ENCODE data around the gene IFI27L1. TPM values are rescaled to one million over a fixed set of nuclear protein-coding genes. Genes with fewer than 3 reads are reported as not detected.

Gene IFI27L1
- total RNA-seq, 1 donor from 2014 or later, result 30.0 TPM

- peaks cover 3% of the 10 kb centered on the region for H3K27me3 Mint-ChIP-seq (ENCODE audit: unreplicated experiment)
- no peak for TF ChIP-seq CTCF (IDR thresholded peaks at IDR 0.05)
- no peak overlapping the region for H3K27ac Mint-ChIP-seq (ENCODE audit: unreplicated experiment)
- no peak overlapping the region for H3K4me3 Mint-ChIP-seq (ENCODE audit: unreplicated experiment)
- H3K4me1 Mint-ChIP-seq (ENCODE audit: unreplicated experiment), result peaks cover 17% of the 10 kb centered on the region
- DNase-seq (ENCODE audit: extremely low spot score, unreplicated experiment), result peak; percentile 51
- H3K36me3 Mint-ChIP-seq (ENCODE audit: unreplicated experiment), result no peaks in the 10 kb centered on the region
- H3K9me3 Mint-ChIP-seq (ENCODE audit: unreplicated experiment), result no peaks in the 10 kb centered on the region
Measured at GRCh38 chr14:94127330-94127729, 46.2 kb downstream of the IFI27L1 start.

DNA sequence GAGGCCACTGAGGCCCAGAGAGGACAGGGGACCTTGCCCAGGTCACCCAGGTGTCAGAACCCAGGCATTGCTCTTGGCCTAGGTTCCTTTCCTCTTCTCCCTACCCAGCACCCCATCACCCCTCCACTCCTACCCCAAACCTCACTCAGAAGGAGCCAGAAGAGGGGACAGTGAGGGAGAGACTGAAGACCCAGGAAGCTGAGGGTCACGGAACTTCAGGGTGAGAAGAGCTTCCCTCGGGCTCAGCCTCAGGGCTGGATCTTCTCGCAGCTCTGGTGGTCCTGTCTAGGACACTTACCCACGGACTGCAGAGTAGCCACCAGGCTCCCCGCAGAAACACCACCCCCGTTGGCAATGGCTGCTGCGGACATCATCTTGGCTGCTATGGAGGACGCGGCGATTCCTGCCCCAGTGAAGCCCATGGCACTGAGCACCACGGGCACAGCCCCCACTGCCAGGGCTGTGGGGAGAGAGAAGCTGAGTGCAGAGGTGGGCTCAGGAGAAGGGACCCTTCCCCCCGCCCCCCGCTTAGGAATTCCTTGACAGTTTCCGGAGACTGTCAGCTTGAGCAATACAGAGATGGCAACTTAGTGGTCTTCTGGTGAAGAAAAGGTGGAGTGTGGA lies 47.2 kb downstream of the IFI27L1 start:
- H3K36me3 Mint-ChIP-seq (ENCODE audit: unreplicated experiment), result no peaks in the 10 kb centered on the region
- H3K27me3 Mint-ChIP-seq (ENCODE audit: unreplicated experiment), result peaks cover 6% of the 10 kb centered on the region
- H3K27ac Mint-ChIP-seq (ENCODE audit: unreplicated experiment), result peak overlapping the region; percentile 5
- no peaks in the 10 kb centered on the region for H3K9me3 Mint-ChIP-seq (ENCODE audit: unreplicated experiment)
- peak; percentile 73 for DNase-seq (ENCODE audit: extremely low spot score, unreplicated experiment)
- peaks cover 17% of the 10 kb centered on the region for H3K4me1 Mint-ChIP-seq (ENCODE audit: unreplicated experiment)
- no peak for TF ChIP-seq CTCF (IDR thresholded peaks at IDR 0.05)
- H3K4me3 Mint-ChIP-seq (ENCODE audit: unreplicated experiment), result peak overlapping the region; percentile 79

DNA sequence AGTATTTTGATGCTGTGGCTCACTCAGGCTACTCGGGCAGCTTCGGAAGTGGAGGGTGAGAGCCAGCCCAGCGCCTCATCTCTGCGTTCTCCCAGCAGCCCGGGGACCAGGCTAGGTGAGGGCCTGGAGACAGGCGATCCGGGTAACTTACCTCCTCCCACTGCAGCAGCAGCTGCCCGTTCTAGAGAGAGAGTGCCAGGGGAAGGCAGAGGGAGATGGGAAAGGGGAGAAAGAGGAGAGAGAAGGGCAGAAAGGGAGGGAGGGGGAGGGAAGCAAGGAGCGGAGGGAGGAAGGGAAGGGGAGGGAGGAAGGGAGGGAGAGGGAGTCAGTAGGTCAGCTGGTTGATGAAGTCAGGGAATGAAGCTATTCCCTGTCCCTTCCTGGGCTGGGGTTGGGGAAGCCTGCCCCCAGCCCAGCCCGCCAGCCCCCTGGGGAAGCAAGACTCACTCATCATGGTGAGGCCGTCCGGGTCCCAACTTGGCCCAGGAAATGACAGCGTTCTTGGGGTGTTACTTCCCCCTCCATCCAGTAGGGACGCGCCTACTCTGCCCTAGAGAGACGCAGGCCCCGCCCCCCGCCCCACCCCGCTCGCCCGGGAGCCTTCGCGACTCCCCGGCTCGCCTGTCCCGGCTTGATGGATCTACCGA lies 48.1 kb downstream of the IFI27L1 start, which contains the start of gene IFI27L2:
TSS of gene IFI27L2 (minus strand) at position 494 of the 647 bp plus-strand sequence. CDS start at position 454, 40 bp downstream.
- H3K4me3 Mint-ChIP-seq (ENCODE audit: unreplicated experiment), result peak within 1 kb of the TSS; percentile 79
- H3K9me3 Mint-ChIP-seq (ENCODE audit: unreplicated experiment), result no peaks in the 10 kb centered on the region
- peak; percentile 84 for DNase-seq (ENCODE audit: extremely low spot score, unreplicated experiment)
- TF ChIP-seq CTCF (IDR thresholded peaks at IDR 0.05), result peak; percentile 42
- H3K27ac Mint-ChIP-seq (ENCODE audit: unreplicated experiment), result peak within 1 kb of the TSS; percentile 47
- no peaks in the 10 kb centered on the region for H3K36me3 Mint-ChIP-seq (ENCODE audit: unreplicated experiment)
- peaks cover 15% of the 10 kb centered on the region for H3K27me3 Mint-ChIP-seq (ENCODE audit: unreplicated experiment)
- H3K4me1 Mint-ChIP-seq (ENCODE audit: unreplicated experiment), result peaks cover 17% of the 10 kb centered on the region

DNA sequence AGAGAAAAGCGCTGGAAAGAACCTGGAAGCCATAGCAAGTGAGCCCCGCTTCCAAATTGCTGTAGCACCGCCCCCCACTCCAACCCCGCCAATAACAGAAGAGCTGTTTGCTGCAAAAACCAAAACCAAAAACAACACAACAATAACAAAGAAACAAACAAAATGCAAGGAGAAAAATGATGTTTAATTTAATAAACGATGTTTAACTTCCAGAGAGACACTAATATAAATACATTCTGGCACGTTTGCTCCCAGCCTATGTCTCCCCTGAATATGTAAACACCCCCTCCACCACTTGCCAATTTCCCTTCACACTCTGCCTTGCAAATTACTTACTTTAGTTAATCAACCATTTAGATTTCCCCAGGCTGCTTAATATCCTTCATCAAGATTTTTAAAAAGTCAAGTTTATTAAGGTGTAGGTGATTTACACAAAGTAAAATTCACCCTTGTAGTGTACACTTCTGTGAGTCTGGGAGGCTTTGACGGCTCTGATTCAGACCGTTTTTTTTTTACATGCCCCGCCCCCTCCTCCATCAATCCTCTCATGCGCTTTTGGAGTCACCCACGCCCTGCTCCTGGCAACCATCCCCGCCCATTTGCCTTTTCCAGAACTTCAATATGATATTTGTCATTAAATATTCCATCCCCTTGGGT lies 48.8 kb downstream of the IFI27L1 start:
- H3K4me1 Mint-ChIP-seq (ENCODE audit: unreplicated experiment), result peaks cover 17% of the 10 kb centered on the region
- peak overlapping the region; percentile 47 for H3K27ac Mint-ChIP-seq (ENCODE audit: unreplicated experiment)
- no peaks in the 10 kb centered on the region for H3K36me3 Mint-ChIP-seq (ENCODE audit: unreplicated experiment)
- H3K27me3 Mint-ChIP-seq (ENCODE audit: unreplicated experiment), result peaks cover 22% of the 10 kb centered on the region
- no peak for TF ChIP-seq CTCF (IDR thresholded peaks at IDR 0.05)
- H3K9me3 Mint-ChIP-seq (ENCODE audit: unreplicated experiment), result no peaks in the 10 kb centered on the region
- peak; percentile 44 for DNase-seq (ENCODE audit: extremely low spot score, unreplicated experiment)
- peak overlapping the region; percentile 79 for H3K4me3 Mint-ChIP-seq (ENCODE audit: unreplicated experiment)

All from osteocyte (in vitro differentiated cells).